HG02759 (cell line): ENCODE data around the gene SH3RF3.

ENCODE experiments used
- ATAC-seq: cut with Tn5 transposase; IDR thresholded peaks from one replicate; pipeline ENCODE4 v1.9.1; 2021; ENCODE audit warnings: mild to moderate bottlenecking, moderate library complexity; ENCODE audit not compliant: unreplicated experiment

SH3RF3 gene

DNA sequence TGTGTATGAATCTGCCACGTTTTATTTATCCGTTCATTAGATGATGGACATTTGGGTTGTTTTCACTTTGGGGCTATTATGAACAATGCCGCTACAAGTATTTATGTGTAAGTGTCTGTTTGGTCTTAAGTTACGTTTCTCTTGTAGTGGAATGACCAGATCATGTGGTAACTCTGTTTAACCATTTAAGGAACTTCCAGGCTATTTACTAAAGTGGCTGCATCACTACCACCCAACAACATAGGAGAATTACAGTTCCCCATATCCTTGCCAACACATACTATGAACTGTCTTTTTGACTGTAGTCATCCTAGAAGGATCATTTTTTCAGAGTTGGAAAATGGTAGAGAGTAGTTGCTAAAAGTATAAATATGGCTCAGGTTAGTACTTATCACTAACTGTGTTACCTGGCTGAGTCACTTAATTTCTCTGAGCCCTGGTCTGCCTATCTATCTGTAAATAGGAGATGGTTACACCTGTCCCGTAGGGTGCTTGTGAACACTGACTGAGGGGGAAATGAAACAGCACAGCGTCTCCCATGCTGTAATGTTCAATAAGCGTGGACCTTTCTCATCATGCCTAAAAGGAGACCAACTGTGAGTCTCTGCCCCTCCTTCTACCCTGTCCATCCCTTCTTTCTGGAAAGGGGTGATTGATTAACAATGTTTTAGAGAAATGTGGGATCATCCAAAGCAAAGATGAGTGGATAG is 103.1 kb downstream of the SH3RF3 start:
- peak; percentile 66 for ATAC-seq

DNA sequence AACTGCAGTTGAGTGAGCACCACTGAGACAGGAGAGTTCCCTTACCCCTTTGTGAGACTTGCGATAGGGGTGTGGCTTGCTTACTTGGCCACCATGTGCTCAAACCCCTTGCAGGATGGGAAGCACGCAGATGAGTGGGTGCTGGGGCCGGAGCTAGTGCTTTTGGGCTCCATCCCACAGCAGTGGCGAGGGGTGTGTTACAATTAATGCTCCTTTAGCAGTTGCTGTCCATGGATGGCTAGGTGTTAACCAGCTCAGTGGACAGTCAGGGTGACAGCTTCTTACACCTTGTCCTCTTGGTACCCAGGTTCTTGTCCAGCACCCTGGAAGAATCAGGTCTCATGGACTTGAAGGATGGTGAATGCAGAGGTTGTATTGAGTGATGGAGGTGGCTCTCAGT is 103.9 kb downstream of the SH3RF3 start:
- ATAC-seq, result peak; percentile 36

- ATAC-seq, result no peak
Observed at GRCh38 chr2:109233643-109234042, 104.6 kb downstream of the SH3RF3 start.

- no peak for ATAC-seq
Observed at GRCh38 chr2:109234355-109234754, 105.3 kb downstream of the SH3RF3 start.

- no peak for ATAC-seq
Observed at GRCh38 chr2:109236147-109236546, 107.1 kb downstream of the SH3RF3 start.

DNA sequence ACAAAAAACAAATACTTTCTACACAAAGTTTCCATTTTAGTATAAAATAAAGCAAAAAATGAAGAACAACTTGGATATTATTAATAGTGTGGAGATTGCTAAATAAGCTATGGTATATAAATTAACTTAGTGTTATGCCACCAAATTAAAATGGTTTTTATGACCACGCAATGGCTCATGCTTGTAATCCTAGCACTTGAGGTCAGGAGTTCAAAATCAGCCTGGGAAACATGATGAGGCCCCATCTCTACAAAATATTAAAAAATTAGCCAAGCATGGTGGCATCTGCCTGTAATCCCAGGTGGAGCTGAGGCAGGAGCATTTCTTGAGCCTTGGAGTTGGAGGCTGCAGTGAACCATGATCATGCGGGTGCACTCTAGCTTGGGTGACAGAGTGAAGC is 108.8 kb downstream of the SH3RF3 start:
- ATAC-seq, result no peak

- peak; percentile 95 for ATAC-seq
Observed at GRCh38 chr2:109238580-109238979, 109.6 kb downstream of the SH3RF3 start.

DNA sequence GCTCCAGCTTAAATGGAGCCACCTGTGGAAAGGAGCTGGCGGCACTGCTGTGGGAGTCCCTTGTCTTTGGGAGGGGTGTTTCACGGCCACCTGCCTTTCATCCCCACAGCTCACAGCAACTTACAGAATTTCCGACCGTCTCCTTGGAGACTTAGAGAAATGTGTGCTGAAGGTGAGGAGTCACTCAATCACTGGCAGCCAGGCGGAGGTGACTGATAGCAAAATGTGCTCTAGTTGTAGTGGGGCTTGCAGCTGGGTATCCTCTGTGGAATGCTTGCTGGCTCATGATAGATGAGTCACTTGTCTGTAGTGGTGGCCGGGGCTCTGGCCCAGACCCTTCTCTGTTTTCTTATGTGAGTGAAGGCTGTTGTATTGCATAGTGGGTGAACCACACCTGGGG is 110.7 kb downstream of the SH3RF3 start:
- no peak for ATAC-seq

DNA sequence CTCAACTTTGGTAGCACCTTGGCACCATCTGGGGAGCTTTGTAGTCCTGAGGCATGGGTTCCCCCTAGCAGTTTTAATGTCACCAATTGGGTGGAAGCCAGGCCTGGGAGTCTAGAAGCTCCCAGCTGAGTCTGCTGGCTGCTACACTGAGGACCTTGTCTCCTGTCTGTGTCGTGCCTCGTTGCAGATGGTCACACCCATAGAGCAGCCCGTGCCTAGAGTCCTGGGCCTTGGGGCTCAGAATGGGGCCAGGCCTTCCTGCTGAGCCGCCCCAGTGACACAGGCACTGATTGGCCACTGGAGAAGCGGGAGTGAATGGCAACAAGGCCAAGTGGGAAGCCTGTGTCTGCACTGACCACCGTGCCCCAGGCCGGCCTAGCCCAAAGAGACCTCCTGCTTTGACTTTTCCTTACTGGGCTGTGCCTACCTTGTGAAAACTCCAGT is 113.2 kb downstream of the SH3RF3 start:
- ATAC-seq, result no peak

- no peak for ATAC-seq
Observed at GRCh38 chr2:109242654-109243331, 113.8 kb downstream of the SH3RF3 start.

DNA sequence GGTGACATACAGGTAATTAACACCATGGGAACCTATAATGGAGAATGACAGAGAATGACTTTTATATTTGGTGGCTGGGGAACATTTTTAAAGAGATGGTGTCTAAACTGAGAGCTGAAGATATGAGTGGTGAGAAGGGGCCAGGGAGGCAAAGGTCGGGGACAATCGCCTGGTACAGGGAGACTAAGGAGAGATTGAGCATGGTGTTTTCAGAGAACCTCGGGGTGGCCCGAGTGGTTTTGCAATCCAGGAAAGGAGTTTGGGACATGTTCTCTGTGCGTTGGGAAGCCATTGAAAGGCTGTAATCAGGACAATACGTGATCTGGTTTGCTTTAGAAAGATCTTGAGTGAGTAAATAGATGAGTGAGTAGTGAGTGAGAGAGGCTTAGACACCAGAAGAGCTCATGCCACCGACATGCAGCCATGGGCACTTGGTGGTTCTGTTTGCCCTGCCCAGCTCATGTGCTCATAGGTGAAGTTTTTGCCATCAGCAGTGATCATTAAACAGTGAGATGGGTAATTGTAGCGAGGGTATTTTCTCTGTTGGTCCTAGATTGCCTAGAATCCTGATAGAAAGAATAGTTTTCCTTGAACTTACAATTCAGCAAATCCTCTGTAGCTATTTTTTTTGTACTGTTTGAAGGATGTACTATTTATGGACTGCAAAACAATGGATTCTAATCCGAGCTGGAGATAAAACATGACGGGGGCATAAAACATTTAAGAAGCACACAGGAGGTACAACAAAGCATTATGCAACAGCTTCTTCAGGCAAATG is 114.7 kb downstream of the SH3RF3 start:
- no peak for ATAC-seq

GRCh38 chr2:109244304-109244582 is 115.2 kb downstream of the SH3RF3 start:
- ATAC-seq, result no peak

DNA sequence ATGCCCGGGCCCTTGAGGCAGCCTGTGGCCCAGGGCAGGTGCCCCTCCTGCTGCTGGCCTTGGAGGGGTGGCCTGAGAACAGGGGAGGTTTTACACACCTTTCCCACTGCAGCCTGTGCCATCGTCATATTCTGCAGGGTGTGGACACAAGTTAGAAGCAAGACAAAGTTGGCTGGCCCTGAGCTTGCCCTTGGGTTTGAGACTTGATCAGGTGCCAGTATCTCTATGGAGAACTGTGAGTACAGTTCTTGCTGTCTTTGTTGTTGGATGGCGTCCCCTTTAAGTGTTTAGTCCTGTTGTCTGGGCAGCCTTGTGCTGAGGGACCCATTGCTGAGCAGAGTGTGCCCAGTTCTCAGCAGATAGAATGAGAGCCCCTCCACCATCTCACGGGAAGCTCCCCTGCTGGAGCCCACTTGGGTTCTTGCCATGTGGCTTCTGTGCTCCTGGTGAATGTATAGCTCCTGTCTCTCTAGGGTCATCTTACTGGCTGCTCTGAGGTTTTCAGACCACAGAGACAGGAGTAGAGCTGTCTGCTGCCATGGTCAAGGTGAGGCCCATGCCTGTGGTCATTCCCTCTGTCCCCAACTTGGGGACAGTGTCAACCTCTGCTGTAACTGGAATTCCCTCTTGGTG is 115.9 kb downstream of the SH3RF3 start:
- no peak for ATAC-seq

DNA sequence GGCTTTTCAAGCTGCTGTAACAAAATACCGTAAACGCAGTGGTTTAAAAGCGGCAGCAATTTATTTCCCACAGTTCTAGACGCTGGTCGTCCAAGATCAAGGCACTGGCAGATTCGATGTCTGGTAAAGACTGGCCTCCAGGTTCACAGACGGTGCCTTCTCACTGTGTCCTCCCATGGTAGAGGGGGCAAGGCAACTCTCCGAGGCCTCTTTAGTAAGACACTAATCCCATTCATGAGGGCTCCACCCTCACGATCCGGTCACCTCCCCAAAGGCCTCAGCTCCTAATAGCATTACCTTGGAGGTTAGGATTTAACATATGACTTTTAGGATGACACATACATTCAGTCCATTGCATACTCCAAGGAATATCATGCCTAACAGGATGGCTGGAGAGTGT is 117.2 kb downstream of the SH3RF3 start:
- ATAC-seq, result no peak

DNA sequence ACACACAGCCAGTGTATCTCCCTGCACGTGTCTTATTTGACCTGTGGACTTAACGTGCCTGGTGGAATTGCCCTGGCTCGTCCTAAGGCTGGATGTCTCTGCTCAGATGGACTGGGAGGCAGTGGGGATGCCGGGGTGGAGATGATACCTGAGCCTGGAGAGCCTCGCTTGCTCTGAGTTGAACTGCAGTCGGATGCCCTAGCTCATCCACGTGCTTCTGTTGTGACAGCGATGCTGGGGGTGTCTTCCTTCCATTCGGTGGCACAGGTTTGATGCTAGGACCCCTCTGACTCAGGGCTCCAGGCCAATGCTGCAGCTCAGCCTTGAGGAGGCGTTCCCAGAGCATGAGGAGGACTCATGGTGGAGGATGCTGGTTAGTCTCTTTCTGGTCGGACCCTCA is 117.6 kb downstream of the SH3RF3 start:
- ATAC-seq, result no peak

DNA sequence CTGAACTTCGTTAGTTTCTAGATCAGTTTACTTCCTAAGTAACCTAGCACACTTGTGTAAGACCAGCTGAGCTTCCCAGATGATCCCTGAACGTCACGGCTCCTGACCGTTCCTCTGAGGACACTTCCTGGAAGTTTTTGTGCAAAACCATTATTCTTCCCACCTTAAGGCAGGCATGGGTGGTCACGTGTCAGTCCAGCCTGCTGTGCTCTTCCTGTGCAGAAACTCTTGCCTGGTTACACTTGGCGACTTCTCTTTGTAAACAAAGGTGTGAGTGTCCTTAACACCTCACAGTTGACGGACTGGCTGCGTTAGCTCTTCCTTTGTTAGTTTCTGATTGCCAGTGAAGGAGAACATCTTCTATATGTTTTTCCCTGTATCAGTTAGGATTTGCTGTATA is 118.3 kb downstream of the SH3RF3 start:
- ATAC-seq, result no peak

DNA sequence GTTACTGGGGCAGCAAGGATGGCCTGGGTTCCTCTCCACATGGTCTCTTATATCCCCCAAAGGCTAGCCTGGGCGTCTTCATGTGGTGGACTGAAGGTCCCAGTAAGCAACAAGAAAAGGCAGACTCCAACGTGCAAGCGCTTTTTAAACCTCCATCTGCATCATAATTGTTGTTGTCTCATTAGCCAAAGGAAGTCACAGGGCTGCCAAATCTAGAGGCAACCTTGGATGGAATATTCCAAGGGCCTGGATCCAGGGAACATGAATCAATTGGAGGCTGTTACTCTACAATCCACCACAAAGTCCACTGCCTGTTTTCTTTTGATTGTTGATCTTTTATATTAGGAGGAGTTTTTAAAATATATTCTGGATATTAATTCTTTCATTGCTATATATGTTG is 118.8 kb downstream of the SH3RF3 start:
- no peak for ATAC-seq

DNA sequence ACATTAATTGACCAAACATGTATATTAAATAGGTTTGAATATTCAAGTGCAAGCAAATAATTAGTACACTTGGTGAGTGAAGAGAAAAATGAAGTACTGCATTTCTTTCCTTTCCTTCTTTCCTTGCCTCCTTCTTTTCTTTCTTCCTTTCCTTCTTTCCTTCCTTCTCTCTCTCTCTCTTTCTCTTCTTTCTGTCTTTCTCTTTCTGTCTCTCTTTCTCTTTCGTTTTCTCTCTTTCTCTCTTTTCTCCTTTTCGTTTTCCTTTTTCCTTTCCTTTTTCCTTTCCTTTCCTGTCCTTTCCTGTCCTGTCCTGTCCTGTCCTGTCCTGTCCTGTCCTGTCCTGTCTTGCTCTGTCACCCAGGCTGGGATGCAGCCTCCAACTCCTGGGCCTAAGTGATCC is 119.6 kb downstream of the SH3RF3 start:
- no peak for ATAC-seq

GRCh38 chr2:109253217-109253616 is 124.2 kb downstream of the SH3RF3 start:
- no peak for ATAC-seq

- ATAC-seq, result peak; percentile 84
Observed at GRCh38 chr2:109254174-109254904, 125.3 kb downstream of the SH3RF3 start.

DNA sequence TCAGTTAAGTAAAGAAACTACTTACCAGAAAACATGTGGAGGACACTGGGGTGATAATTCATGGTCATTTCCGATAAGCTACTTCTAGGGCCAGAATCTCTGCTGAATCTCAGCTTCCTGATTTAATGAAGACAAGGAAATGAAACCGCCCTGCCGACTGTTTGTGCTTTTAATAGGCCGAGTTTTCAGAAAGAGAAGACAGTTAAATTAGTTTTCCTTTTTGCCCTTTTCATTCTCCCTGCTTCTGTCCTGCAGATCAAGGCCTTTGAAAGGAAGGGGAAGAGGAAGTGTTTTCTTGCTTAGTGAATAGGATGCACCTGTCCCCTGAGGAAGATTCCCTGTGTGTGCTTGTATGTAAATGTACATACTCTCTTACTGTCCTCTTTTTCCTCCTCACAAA is 126.6 kb downstream of the SH3RF3 start:
- ATAC-seq, result no peak
